ENCODE data around the gene MORN1. TPM values are rescaled to one million over a fixed set of nuclear protein-coding genes. Genes with fewer than 3 reads are reported as not detected.
A peak's percentile ranks its signal among the peaks of the same experiment; 100 is the strongest.

The MORN1 gene
- total RNA-seq, 2 donors from 2014 or later: 4.0 to 7.5 TPM

DNA sequence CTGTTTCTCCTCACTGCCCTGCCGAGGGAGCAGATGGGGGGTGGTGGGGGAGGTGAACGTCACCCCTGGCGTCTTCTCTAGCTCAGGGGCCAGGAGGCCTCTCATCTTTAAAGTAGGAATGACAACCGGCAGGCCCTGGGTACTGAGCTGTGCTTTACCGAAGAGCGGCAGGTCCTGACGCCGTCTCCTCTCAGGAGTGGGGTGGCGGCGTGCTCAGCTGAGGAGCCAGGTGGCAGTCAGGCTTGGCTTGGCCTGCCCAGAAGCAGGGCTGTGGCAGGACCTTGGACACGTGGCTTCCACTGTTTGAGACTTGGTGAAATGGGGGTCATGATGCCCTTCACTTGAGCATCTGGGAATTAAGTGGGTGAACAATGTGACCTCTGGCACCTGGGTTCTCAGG is 3.4 kb upstream of the MORN1 start:
- ATAC-seq: no peak
- no peak overlapping the region for H3K4me3 Mint-ChIP-seq
- peak overlapping the region in 1 of 2 donors; percentile 43 for H3K27ac Mint-ChIP-seq
- H3K9me3 Mint-ChIP-seq: no peaks in the 10 kb centered on the region
- peaks cover 9% of the 10 kb centered on the region for H3K36me3 Mint-ChIP-seq
- peaks cover 35 to 37% of the 10 kb centered on the region in 2 donors for H3K4me1 Mint-ChIP-seq (ENCODE audit: low read depth in 2 of 2)
- no peak for DNase-seq (ENCODE audit: low spot score)
- no peaks in the 10 kb centered on the region for H3K27me3 Mint-ChIP-seq

DNA sequence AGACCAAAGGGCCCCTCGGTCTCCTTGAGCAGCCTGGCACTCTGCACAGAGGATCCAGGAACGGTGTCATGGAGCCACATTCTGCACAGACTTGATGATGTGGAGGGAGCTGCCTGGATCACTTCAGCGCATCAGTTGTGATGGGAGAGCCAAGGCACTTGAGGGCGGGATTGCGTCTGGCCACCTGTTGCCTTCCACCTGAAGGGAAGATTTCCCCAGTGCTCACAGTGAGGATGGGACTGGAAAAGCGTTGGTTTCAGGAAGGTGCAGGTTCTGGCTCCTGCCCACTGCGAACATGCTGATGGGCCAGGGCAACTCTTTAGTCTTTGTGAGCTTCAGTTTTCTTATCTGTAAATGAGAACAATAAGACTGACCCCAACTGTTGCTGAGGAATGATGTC is 2.9 kb upstream of the MORN1 start:
- no peaks in the 10 kb centered on the region for H3K27me3 Mint-ChIP-seq
- peaks cover 30 to 38% of the 10 kb centered on the region in 2 donors for H3K4me1 Mint-ChIP-seq (ENCODE audit: low read depth in 2 of 2)
- ATAC-seq: no peak
- peaks cover 6% of the 10 kb centered on the region for H3K36me3 Mint-ChIP-seq
- DNase-seq (ENCODE audit: low spot score): no peak
- no peak overlapping the region for H3K4me3 Mint-ChIP-seq
- peak overlapping the region; percentile 39 to 96 for H3K27ac Mint-ChIP-seq
- H3K9me3 Mint-ChIP-seq: no peaks in the 10 kb centered on the region

DNA sequence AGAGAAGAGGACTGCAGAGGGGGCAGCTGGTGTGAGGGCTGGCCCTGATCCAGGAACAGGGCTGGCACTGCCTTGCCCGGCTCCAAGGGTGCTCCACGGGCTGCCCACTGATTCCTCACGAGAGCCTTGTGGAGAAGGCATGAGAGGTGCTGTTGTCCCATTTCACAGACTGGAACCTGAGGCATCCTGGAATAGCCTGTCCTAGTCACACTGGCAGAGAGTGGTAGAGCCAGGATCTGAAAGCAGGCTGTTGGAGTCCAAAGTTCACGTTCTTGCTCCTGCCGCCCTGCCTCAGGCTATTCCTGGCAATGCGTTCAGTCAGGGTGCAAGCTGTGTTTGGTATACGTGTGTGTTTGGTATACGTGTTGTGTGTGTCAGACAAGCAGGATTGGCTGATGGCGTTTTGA is 2.1 kb upstream of the MORN1 start:
- Mint-ChIP-seq H3K27ac (peak overlapping the region; percentile 82 to 96), H3K36me3 (peaks cover 4% of the 10 kb centered on the region), H3K9me3 (no peaks in the 10 kb centered on the region), H3K4me3 (peak overlapping the region; percentile 89), H3K4me1 (ENCODE audit: low read depth in 2 of 2) (peaks cover 28 to 38% of the 10 kb centered on the region in 2 donors), H3K27me3 (no peaks in the 10 kb centered on the region)
- ATAC-seq (no peak), DNase-seq (ENCODE audit: low spot score) (no peak)

DNA sequence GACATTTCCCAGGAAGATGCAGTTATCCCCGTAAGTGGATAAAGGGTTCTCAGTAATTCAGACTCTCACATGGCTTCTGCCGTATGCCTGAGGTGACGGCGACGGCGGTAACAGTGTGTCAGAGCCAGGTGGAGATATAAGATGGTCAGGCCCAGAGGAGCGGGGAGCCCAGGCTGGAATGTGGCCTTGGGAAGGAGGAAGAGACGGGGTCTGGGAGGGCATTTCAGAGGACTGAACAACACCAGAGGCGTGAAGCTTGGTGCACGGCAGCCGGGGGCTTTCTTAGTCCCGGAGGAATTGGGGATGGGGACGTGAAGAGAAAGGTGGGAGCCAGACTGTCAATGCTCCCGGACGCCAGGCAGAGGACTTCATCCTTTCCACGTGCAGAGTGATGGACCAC is 1.3 kb upstream of the MORN1 start:
- no peaks in the 10 kb centered on the region for H3K27me3 Mint-ChIP-seq
- H3K9me3 Mint-ChIP-seq: no peaks in the 10 kb centered on the region
- H3K36me3 Mint-ChIP-seq: peaks cover 4% of the 10 kb centered on the region
- peaks cover 28 to 38% of the 10 kb centered on the region in 2 donors for H3K4me1 Mint-ChIP-seq (ENCODE audit: low read depth in 2 of 2)
- H3K27ac Mint-ChIP-seq: peak overlapping the region; percentile 82 to 96
- ATAC-seq (no peak), DNase-seq (ENCODE audit: low spot score) (no peak)
- peak overlapping the region; percentile 89 for H3K4me3 Mint-ChIP-seq

DNA sequence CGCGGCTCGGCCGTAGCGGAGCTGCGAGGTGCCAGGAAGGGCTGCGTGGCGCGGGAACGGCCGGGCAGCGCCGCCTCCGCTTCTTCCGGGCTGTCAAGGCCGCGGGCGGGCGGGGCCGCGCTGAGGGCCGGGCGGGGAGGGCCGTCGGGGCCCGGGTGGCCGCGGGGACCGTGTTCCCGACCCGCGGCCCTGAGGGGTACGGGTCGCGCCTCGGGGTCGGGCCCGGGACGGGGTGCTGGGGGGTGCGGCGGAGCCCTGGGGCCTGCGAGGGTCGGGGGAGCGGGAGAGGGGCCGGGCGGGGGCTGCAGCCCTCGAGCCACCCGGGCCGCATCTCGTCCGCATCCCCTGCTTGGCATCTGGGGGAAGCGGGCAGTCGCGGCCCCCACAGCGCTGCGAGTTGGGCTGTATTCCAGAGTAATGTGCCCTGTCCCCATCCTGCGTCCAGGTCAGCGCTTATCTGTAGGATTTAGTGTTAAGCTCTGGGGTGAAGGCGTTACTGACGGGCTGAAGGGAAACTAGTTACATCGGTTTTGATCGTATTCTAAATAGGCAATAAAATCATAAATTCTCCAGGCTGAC is 666 bp upstream of the MORN1 start:
- no peaks in the 10 kb centered on the region for H3K9me3 Mint-ChIP-seq
- DNase-seq (ENCODE audit: low spot score): no peak
- H3K27ac Mint-ChIP-seq: peak overlapping the region; percentile 82 to 96
- peaks cover 2% of the 10 kb centered on the region for H3K36me3 Mint-ChIP-seq
- H3K4me3 Mint-ChIP-seq: peak overlapping the region; percentile 89
- no peak for ATAC-seq
- peaks cover 28 to 37% of the 10 kb centered on the region in 2 donors for H3K4me1 Mint-ChIP-seq (ENCODE audit: low read depth in 2 of 2)
- H3K27me3 Mint-ChIP-seq: no peaks in the 10 kb centered on the region

DNA sequence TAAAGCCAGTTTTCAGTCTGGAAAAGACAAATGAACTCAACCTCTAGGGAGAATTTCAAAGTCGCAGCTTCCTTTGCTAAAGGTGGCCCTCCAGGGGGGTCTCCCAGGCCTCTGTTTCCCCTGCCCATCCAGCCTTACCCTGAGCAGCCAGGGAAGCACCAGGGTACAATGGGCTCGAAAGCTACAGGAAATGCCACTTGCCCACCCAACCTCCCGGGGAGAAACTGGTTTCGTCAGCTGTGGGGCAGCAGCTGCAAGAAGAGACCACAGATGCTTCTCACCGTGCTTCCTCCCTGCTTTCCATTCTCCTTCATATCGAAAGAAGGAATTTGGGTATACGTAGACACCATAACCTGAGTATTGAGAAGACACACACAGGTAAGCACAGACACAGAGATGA is 1.7 kb downstream of the MORN1 start:
- Mint-ChIP-seq H3K27ac (no peak overlapping the region), H3K36me3 (no peaks in the 10 kb centered on the region), H3K4me1 (ENCODE audit: low read depth in 2 of 2) (peaks cover 28 to 30% of the 10 kb centered on the region in 2 donors), H3K4me3 (peak overlapping the region; percentile 76), H3K9me3 (no peaks in the 10 kb centered on the region), H3K27me3 (no peaks in the 10 kb centered on the region)
- DNase-seq (ENCODE audit: low spot score) (no peak), ATAC-seq (no peak)

DNA sequence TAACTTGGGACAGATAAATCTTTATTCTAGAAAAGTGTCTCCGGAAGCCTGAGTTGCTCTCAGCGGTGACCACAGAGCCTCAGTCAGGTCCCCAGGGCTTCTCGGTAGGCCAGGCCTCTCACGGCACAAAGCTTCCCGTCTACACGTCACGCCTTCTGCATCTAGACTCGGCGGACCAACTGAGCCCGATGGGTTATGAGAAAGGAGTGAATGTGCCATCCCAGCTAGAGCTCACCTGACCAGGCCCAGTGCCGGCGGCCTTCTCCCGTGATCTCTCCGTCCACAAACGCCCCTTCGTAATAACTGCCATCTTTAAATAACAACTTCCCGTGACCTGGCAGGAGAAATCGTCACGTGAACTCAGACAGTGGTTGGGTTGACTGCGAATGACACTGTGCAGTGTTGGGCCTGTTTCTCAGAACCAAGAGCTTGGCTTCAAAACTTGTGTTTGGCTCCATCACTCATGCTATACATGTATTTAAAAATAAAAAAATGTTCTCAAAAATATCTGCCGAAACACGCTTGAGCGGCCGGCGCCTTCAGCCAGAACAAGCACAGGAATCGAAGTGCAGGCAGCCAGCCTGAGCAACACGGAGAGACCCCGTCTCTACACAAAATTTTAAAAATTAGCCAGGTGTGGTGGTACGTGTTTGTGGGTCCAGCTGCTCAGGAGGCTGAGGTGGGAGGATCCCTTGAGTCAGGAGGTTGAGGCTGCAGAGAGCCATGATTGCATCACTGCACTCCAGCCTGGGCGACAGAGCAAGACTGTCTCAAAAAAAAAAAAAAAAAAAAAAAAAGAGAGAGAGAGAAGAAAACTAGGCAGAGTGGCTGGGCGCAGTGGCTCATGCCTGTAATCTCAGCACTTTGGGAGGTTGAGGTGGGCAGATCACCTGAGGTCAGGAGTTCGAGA is 3.1 kb downstream of the MORN1 start:
- H3K4me3 Mint-ChIP-seq: no peak overlapping the region
- H3K27me3 Mint-ChIP-seq: no peaks in the 10 kb centered on the region
- H3K4me1 Mint-ChIP-seq (ENCODE audit: low read depth in 2 of 2): peaks cover 16 to 21% of the 10 kb centered on the region in 2 donors
- no peak for ATAC-seq
- peak; percentile 28 for DNase-seq (ENCODE audit: low spot score)
- no peak overlapping the region for H3K27ac Mint-ChIP-seq
- H3K9me3 Mint-ChIP-seq: no peaks in the 10 kb centered on the region
- H3K36me3 Mint-ChIP-seq: no peaks in the 10 kb centered on the region

DNA sequence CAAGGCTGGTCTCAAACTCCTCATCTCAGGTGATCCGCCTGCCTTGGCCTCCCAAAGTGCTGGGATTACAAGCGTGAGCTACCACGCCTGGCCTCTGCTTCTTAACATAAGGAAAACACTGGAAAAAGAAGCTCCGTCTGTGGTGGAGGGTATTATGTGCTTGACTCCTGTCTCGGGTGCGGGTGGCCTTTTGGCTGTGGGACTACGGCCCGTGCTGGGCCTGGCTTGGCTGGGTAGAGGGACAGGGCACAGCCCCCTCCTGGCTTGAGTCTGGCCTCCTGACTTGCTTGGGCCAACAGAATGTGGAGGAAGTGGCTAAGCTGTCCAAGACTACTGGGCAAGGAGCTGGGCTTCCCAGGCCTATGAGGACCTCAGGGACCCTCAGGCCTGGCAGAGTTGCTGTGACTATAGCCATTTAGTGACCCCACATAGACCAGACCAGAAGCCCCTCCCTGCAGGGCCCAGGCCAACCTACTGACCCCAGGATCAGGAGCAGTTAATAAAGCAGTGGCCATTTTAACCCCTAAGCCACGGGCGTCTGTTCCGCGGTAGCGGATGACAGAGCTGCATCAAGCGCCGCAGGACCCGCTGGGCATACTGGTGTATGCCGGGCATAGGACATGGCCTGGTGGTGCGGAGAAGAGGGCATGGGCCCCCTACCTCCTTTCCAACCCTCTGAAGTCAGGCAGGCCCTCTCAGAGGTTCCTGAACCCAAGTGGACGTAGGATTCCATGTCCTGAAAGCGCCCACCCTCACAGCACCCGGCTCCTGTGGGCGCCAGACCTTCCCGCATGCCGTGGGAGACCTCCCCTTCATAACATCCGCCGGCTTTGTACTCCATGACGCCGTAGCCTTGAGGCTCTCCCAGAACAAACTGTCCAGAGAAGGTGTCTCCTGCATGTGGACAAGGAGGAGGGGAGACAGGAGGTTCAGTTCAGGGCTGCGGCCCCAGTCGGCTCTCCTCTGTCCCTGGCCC is 4.4 kb downstream of the MORN1 start:
- Mint-ChIP-seq H3K9me3 (no peaks in the 10 kb centered on the region), H3K36me3 (no peaks in the 10 kb centered on the region), H3K4me1 (ENCODE audit: low read depth in 2 of 2) (peaks cover 5 to 10% of the 10 kb centered on the region in 2 donors), H3K27ac (no peak overlapping the region), H3K27me3 (no peaks in the 10 kb centered on the region), H3K4me3 (no peak overlapping the region)
- ATAC-seq (no peak), DNase-seq (ENCODE audit: low spot score) (peak; percentile 54)

DNA sequence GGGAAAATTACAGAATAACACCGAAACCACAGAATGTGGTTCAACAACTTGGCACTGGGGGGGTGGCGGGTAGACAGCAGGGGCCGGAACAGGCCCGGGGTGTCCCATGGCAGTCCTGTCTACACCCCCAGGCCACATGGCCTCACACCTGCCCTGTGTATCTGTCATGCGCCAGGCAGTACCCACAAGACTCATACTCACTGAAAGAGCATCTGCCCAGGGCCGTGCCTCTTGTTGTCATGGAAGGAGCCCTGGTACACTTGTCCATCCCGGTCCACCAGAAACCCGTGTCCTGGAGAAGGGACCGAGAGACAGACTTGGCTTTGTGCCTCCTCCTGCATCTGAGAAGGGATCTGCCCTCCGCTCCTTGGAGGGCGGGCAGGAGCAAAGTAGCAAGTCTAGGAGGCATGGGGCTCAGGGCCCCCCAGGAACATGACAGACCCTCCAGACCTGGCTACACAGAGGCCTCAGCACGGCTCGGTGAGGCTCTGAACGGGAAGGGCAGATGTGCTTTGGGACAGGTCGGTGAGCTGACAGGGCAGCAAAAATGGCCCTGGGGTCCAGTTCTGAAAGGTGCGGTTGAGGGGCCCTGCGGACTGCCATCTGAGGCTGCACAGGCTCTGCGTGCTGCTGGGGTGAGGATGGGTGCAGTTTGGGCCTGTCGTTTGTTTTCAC is 5.6 kb downstream of the MORN1 start:
- peak overlapping the region in 1 of 2 donors; percentile 72 for H3K27ac Mint-ChIP-seq
- ATAC-seq (no peak), DNase-seq (ENCODE audit: low spot score) (peak; percentile 56)
- no peaks in the 10 kb centered on the region for H3K27me3 Mint-ChIP-seq
- no peaks in the 10 kb centered on the region for H3K36me3 Mint-ChIP-seq
- H3K4me1 Mint-ChIP-seq (ENCODE audit: low read depth in 2 of 2): peaks cover 5 to 10% of the 10 kb centered on the region in 2 donors
- H3K4me3 Mint-ChIP-seq: no peak overlapping the region
- no peaks in the 10 kb centered on the region for H3K9me3 Mint-ChIP-seq

DNA sequence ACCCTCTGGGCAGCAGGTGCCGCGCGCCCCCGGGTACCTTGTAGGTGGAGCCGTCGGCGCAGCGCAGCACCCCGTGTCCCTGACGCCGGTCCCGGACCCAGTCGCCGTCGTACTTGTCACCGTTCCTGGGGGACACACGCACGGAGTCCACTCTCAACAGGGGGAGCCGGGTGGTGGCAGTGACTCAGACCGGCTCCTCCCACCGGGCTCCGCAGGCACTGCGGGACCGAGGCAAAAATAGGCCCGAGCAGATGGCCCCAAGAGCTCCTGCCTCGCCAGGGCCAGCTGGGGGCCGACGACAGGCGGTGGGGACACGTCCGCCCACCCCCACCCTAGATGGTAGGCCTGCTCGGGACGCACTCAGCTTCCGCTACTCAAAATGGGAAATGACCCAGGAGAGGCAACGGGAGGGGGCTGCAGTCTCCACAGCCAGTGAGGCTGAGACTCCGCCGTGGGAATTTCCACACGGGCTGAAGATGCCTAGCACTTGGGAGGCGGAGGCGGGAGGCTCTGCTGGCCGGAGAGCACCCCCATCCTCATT is 6.3 kb downstream of the MORN1 start:
- H3K9me3 Mint-ChIP-seq: no peaks in the 10 kb centered on the region
- ATAC-seq (no peak), DNase-seq (ENCODE audit: low spot score) (peak; percentile 53)
- H3K27ac Mint-ChIP-seq: no peak overlapping the region
- no peak overlapping the region for H3K4me3 Mint-ChIP-seq
- no peaks in the 10 kb centered on the region for H3K27me3 Mint-ChIP-seq
- H3K4me1 Mint-ChIP-seq (ENCODE audit: low read depth in 2 of 2): peaks cover 1 to 7% of the 10 kb centered on the region in 2 donors
- no peaks in the 10 kb centered on the region for H3K36me3 Mint-ChIP-seq

DNA sequence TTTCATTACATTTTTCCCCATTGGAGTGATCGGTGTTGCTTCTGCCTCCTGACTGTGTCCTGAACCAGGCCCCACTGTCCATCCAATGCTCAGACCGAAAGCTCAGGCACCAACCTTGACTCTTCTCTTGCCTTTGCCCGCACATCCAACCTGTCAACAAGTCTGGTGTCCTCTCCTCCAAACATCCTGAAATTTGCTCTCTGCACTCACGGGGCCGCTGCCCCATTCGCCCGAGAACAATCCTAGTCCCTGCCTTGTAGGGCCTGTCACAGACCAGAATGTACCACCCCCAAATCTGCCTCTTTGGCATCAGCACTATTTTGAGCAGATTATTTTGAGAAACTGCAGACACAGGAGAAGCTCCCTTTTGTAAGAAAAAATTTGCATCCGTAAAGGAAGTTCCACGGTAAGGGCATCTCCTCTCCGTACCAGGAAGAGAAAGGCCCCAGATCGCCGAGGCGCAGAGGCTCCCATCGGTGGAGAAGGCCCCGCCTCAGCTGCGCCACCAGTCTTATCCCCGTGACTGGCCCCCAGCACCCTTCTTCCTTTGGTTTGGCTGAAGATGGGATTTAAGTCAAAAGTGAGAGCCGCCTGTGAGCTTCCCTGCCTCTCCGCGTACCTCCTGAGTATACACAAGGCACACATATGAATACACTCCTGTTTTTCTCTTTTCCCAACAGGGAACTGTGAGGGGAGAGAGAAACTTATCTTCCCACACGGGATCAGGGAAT is 7.1 kb downstream of the MORN1 start:
- Mint-ChIP-seq H3K27me3 (no peaks in the 10 kb centered on the region), H3K4me3 (no peak overlapping the region), H3K4me1 (ENCODE audit: low read depth in 2 of 2) (peaks cover 0 to 3% of the 10 kb centered on the region in 2 donors), H3K9me3 (no peaks in the 10 kb centered on the region), H3K27ac (peak overlapping the region in 1 of 2 donors; percentile 3), H3K36me3 (no peaks in the 10 kb centered on the region)
- DNase-seq (ENCODE audit: low spot score) (peak; percentile 22), ATAC-seq (no peak)

DNA sequence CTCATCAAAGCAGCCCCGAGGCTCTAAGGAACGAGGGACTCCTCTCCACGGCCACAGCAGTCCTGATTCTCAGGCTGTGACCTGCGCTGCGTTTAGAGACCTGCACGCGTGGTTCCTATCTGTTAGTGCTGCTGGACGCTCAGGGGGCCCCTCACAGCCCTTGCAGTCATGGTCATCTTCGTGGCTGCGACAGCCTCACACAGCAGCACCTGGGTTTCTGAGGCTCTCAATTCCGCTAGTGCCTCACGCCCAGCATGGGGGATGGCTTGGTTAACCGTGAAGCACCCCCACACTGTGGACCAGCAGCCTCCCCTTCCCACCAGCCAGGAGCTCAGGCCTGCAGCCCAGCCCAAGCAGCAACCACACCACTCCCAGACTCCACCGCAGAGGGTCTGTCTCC is 7.8 kb downstream of the MORN1 start:
- H3K27me3 Mint-ChIP-seq: no peaks in the 10 kb centered on the region
- H3K36me3 Mint-ChIP-seq: no peaks in the 10 kb centered on the region
- H3K4me1 Mint-ChIP-seq (ENCODE audit: low read depth in 2 of 2): peaks cover 0 to 3% of the 10 kb centered on the region in 2 donors
- ATAC-seq (no peak), DNase-seq (ENCODE audit: low spot score) (peak; percentile 53)
- H3K4me3 Mint-ChIP-seq: no peak overlapping the region
- H3K27ac Mint-ChIP-seq: peak overlapping the region in 1 of 2 donors; percentile 3
- no peaks in the 10 kb centered on the region for H3K9me3 Mint-ChIP-seq

Measured in natural killer cell treated with Interleukin-12 subunit alpha and Interleukin-12 subunit beta and Interleukin-15 and Interleukin-18, amount 100 ng/mL, for 72 hours (primary cell).